Epidermal melanocyte (primary cell): ENCODE results near the gene CYTIP.

Source experiments
- DNase-seq: peaks from one replicate; pipeline ENCODE4 v3.0.0; 2011; ENCODE audit warnings: low spot score; ENCODE audit not compliant: insufficient read length

CYTIP gene

DNA sequence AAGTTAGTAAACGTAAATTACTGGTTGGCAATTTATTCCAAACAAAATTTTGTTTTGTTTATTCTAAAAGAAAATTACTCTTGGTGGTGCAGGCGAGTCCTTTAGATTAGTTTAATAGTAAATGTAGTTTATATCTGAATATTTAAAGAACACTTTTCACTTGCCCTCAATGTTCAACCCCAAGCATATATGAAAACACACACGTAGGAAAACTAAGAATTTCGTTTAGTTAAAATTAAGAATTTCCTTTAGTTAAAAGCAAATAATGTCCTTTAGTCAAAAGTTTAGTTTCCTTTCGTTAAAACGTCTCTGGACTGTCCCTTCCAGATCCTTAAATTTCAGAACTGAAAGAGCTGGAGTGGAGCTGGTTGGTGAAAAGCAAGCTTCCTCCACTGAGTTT lies 19.1 kb upstream of the CYTIP start:
- DNase-seq: no peak

DNA sequence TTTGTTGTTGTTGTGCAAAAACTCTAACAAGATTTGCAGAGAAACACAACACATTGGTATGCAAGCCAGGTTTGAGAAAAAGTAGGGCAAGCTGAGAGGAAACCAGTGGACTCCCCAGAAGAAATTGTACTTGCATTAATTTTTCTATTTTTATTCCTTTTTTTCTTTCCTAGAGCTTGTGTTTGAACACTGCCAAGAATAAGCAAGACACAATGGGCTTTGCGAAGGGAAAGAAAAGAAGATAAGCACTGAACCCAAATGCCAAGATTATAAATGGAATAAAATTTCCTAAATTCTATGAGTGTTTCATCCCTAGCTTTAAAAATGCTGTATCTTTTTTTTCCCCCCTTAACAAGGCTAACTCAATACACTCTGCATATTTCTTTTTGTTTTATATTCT lies 17.0 kb upstream of the CYTIP start:
- no peak for DNase-seq

DNA sequence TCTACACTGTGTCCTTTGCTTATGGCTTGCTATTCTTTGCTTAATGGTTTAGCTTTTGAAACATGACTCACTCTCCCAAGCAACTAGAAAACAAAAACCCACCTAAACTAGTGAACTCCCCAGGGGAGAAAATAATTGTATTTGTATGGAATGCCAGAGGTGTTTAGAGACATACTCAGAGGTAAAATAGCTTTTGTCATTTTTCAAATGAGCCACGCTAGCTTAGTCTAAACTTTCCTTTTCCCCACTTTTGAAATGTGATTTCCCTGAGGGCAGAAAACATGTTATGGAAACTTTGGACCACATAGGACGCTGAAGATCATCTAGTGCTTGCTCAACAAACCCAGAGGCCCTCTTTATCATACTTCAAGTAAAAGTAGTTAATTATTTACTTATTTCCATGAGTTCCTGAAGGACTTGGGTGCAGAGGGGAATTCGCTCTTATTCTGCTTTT lies 16.5 kb upstream of the CYTIP start:
- no peak for DNase-seq

DNA sequence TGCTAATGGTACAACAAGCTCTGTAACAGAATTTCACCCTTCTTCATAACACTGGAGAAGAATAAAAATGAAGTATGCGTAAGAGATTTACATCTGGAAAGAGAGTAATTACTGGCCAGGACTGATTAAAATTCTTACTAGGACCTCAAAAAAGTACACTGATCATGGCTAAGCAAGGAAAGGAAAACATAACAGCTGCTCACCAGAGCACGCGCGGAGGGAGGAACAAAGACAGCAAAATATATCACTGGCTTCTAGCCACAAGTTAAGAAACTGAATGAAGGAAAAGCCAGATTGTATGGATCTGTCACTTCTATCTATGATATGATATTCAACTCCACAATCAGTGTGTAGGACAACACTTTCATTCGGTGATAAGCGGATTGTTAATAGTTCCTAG lies 15.6 kb upstream of the CYTIP start:
- no peak for DNase-seq

DNA sequence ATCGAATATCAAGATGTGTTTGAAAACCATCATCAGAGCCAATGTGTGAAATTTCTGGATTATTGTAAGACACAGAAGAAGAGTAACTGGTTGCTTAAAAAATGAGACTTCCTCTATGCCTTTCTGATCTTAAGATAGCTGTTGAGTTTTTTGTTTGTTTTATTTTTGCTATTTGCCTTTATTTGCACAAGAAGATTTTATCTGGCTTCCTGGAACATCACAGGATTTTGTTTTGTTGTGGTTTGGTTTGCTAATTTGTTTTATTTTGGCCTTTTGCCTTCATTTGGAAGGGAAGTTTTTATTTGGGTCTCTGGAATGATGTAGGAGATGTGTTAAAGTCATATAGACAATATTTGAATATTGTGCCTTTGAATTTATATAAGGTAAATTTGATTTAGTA lies 3.9 kb upstream of the CYTIP start:
- no peak for DNase-seq

DNA sequence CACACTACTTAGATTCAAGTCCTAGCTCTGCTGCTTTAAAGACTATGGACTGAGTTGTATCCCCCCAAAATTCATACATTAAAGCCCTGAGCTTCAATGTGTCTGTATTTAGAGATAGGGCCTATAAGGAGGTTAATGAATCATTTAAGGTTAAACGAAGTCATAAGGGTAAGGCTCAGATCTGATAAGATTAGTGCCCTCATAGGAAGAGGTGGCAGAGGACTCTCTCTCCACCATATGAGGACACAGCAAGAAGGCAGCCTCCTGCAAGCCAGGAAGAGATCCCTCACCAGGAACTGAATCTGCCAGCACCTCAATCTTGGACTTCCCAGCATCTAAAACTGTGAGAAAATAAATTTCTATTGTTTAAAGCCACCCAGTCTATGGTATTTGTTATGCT lies 3.1 kb upstream of the CYTIP start:
- DNase-seq: no peak

DNA sequence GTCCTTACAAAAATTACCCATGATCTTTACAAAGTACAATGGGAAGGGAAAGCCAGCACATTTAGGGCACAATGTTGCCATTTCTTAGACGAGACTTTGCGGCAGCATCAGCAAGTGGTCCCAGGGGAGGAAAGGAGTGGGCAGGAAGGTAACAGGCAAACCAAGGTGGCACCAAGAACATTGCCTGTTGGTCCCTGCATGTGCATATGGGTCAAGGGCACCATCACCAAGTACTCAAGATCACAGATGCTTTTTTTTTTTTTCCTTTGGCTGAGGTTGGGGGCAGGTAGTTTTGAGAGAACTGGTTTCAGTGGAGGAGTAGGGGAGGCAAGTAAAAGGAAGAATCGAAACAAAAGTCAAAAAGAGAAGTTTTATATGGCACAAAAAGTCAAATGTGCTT lies 752 bp upstream of the CYTIP start:
- DNase-seq: no peak

DNA sequence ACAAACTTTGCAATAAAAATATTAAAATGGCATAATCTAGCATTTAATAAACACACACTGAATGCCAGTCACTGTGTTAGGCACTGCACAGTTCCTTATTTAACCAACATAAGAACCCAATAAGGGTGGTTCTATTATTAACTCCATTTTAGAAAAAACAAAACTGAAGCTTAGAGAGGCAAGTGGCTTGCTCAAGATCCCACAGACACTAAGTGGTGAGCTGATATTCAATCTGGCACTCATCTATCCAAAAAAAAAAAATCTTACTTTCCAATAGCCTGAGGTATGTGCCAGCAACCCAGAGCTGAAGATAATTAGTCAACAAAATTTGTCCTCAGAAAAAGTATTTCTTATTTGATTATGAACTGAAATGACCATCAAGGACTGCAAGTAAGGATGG lies 799 bp downstream of the CYTIP start:
- no peak for DNase-seq

DNA sequence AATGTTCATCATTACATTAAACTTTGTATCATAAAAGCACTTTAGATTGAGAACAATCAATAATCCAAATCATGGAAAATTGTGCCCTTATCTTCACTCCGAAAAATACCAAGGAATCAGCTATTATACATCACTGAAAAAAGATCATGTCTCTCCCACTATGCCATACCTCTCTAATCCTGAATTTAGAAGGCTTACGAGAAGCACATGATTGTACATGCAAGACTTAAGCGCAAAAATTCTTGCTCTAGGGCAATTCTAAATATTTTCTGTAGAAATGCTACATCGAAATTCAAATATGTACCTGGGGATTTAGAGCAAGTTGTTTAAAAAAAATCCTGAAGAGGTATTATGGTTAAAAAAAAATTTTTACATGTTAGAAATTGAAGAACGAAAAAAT lies 1.3 kb downstream of the CYTIP start:
- DNase-seq: no peak

DNA sequence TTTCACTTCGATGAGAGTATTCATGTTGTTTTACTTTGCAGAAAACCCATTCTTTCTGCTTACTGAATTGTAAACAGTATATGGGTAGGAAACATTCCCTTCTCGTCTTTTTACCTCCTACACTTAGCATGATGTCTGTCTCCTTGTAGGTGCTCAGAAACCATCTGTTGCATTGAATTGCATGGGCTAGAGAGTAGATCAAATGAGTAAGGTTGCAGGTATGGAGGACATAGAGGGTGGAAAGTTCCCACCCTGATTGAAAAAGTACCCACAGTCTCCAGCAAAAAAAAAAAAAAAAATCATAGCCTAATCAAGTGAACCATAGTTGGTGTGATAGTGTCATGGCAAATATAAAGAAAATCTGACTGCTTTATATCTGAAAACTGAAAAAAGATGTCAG lies 1.7 kb downstream of the CYTIP start:
- DNase-seq: no peak

DNA sequence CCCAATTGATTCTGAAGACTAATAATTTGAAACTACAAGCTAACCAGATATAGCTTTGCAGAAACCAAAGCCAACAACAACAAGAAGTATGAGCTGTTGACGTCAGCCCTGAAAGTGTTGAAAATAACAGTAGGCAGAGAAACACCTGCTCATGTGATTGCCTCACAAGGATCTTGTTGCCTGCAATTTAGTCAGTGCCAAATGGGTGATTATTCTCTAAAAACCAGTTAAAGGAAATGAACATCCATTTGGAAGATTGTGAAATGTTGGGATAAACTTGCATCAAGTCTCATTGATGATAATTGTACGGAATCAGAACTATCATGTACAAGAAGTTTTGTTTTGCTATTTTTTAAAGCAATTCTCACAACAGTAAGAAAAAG lies 2.8 kb downstream of the CYTIP start:
- DNase-seq: no peak

DNA sequence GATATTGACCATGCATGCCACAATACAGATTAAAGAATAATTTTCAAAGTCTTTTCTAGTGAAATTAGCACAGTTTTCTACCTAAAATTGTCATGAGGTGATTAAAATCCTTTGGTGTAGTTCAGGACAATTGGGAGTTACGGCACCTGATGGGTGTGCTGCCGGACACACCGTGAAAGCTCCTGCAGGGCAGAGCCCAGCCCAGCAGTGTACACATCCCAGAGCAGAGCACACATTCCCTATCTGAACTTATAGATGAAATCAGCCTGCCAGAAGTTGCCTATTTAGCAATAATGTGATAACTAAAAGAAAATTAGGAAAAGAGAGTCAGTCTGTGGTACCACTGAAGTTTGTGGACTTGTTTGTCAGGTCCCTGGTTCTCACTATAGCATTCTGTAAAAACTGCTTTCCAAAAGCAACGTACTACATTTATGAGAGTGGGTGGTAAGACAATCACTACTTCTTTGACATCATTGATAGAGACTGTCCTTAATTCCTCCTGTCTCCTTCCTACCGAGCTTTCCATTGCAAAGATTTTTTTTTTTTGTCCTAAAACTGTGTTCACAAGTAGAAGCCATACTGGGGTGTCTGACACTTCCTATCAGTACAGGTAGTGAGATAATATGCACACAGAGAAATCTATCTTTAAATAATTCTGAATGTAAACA lies 3.4 kb downstream of the CYTIP start:
- no peak for DNase-seq

DNA sequence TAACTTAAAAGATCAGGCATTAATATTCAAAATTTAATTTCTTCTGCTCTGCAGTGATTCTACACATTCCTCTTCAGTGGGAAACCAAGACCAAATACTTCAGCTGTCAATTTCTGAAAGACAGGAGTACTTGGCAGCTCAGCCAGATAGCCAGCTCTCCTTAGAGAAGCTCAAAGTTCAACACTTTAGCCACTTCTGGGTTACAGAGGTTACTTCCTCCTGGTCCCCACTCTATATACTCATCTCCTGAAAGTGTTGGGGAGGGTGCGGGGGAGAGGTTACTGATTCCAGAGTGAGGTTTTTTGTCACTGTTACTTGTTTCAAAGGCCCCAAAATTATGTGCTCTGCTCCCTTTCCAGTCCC lies 4.1 kb downstream of the CYTIP start:
- DNase-seq: no peak

DNA sequence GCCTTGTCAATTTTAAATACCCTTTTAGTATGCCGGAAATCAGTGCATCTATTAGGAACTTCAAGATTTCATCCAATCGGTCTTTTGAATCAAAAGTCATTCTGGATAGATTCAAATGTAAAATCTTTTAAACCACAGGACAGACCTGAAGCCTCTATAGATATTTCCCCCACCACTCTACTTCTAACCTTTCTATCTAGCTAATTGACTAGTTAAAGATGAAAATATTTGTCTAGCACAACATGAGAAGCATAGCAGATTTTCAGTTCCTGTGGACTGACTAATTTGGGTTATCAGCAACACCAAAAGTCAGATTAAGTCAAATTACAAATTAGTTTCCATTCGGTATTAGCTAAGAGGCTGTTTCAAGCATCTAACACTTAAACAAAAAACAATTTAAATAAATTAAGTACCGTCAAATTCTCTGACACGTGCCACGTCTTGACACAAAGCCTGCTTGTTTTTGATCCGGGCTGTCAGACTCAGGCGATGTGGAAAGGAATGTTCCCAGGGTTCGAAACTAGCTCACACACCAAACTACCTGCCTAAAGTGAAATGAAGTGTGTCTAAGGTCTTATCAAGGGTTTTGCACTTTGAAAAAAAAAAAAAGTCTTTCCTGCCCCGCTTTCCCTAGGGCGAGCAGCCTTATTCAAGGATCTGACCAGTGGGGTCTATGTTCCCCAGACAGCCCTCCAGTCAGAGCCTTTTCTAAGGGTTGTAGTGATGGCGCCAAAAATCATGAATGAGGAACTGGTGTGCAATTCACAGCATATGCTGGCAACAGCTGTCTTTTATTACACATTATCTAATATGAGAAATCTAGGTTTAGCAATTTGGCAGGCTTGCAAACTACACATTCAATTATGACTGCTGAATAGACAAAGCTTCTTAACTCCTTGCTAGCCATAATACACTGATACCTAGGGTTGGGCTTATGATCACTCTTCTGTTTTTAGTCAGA lies 4.7 kb downstream of the CYTIP start:
- no peak for DNase-seq

DNA sequence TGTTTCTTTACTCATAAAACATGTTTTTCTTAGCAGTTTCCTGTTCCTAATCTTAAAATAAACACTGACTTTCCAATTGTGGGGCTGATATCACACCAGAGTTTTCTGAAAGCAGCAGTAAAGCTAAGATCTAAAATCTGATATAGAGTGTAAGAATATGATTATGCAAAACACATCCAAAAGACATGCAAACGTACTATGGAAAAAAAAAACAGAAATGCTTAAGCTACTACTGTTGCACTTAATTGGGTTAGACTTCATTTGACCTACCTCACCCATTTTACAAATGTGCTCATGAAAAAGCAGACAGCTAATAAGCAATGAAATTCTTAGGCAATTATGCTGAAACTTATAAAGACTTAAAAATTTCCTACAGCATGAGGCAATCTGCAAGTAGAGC lies 10.5 kb downstream of the CYTIP start:
- no peak for DNase-seq

DNA sequence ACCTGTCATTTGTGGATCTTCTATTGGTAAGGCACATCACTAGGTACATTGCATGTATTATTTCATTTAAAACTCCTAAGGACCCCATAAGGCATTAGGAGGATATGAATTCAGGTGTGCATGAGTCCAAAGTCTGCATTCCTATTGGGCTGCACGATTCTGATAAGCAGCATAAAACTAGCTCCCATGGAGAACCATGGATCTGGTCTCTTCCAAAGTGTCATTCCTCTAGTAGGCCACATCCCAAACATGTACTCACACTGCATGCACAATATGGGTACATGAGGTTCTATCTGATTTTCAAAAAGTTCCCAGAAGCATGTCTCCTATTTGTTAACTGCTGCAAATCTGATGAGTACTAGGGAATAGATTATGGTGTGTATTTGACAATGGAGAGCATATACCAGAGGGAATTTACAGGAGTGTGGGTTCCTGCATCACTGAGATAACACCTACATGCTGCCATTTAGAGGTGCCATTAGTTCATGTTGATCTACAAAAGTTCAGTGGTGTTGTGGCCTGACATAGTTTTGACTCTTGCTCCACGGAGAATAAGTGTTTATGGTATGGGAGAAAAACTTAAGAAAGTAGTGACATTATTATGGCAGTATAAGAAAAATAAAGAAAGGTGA lies 11.3 kb downstream of the CYTIP start:
- DNase-seq: no peak

DNA sequence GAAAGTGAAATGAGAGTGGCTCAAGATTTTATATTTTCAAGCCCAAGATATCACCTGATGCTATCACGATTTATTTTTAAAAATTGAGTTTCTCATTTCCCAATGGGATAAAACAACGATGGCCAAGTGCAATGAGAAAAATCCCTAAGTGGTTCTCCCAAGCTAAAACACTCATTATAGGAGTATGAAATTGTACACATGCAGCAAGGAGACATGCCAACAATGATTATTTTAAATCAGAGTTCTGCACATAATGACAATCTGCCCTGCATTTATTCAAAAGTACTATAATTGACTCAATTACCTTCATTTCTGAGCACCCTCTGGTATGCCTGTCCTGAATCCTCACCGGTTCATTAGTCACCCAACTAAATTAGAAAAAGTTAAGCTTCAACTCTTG lies 12.7 kb downstream of the CYTIP start:
- DNase-seq: no peak

DNA sequence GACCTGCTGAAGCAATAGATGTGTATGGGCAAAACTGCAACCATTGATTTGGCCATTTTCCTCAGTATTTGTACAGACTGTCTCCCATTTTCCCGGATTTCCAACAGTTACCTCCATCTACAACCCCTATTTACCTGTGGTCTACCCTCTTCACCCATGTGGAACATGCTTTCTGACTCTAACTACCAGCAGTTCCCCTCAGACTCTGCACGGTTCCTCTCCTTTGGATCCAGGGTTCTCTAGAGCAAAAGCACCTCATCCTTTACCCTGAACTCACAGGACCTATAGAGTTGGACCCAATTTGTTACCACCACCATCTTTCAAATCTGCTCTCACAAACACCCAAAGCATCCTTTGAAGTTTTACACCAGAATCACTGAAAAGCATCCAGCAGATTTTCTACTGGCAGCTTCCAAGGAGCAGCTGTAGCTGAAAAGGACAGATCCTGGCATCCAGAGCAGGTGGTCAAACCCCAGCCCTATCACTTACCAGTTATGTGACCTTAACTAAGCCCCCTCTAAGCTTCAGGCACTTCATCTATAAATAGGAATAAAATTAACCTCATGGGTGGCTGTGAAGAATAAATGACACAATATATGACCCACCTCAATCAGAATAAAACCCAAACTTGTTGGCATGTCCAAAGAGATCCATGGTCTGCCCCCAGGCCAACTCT lies 15.3 kb downstream of the CYTIP start:
- DNase-seq: no peak

DNA sequence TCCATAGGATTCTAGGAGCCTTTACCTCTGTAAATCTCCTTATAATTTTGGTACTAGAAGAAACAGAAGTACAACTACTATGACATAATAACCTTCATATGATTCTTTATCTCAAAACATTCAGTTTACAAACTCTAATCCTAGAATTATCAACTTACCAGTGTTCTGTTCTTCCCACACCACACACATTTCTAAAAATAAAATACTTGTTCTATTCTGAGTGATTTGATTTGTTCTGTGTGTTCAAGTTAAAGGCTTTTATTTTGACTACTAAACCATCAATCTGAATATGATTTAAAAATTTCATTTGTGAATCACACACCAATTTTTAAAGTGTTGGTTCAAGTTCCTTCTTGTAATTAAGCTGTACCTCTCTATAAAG lies 16.0 kb downstream of the CYTIP start:
- no peak for DNase-seq

DNA sequence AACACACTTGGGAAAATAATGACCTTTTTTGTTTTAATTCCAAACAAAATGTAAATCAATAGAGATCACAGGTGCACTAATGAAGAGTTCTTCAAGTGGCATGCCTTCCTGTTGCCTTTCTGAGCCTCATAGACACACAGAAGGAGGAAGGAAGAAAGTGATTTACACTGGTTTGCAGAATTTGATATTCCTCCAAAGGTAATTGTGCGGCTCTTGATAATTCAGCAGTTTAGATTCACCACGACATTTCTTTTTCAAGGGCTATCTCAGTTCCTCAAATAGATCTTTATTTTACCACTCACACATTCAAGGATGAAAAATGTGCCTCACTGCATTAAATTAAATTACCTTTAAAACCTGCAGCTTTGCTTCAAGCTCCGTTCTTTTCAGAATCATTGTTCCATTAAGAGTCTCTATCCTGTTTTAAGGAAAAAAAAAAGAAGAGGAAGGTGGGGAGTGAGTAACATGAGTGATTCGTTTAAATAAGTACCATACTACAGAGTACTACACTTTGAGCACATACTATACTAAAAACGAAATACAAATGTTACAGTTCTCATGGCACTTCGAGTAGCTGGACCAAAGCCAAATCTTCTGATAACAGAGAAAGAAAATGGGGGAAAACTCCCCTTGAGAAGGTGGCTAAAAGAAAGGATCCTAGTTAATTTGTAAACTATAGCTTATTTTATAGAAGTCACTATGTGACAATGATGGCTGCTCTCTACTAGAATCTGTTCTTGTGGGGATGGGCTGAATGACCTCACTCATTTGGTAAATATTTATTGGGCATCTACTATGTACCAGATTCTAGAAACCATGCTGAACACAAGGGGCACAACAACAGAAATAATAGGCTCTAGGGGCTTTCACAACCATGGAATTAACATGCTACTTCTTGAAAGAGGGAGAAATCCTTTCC lies 16.6 kb downstream of the CYTIP start:
- no peak for DNase-seq

DNA sequence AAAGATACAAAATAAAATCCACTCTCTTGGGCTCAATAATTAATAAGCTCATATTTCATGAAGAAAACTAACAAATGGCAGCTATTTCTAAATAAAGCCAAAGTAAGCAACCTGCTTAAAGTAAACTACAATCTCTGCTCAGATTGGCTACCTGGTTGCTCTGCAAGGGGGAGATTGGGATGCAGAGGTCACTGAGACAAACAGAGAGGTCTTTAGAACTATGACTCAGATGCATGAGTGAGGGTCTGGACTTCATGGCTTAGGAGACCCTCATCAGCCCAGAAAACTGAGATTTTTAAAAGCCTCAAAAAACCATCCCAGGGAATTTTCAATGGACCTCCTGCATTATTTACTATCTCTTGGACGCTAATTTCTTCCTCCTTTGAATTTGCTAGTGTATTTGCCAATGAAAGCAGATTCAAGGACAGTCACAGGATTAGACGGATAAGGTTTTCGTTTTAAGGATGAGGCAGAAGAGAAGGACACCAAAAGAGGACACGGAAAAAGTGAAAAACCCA lies 17.4 kb downstream of the CYTIP start:
- no peak for DNase-seq
